Measurements from ENCODE around the gene IMPACT. TPM values are rescaled to one million over a fixed set of nuclear protein-coding genes. Genes with fewer than 3 reads are reported as not detected.

The IMPACT gene
- total and polyA plus RNA-seq, 5 donors from 2014 or later, result 11.8 to 19.3 (median 14.7) TPM

DNA sequence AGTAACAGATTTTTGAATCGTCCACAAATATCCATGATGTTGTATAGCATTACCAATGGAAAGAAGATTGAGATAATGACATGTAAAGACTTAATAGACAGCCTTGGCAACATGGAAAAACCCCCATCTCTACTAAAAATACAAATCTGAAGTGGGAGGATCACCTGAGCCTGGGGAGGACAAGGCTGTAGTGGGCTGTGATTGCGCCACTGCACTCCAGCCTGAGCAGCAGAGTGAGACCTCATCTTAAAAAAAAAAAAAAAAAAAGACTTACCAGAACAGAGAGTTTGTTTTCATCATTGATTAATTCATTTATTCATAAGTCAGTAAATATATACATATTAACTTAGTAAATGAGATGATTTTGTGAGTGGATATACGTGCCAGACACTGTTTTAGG, 21.9 kb upstream of the IMPACT start:
- Histone ChIP-seq H3K9me3 (ENCODE audit: control insufficient read depth in 2 of 2, low read length in 2 of 2) (no peaks in the 10 kb centered on the region), H3K36me3 (ENCODE audit: control insufficient read depth, insufficient read depth, low read length) (no peaks in the 10 kb centered on the region), H3K27me3 (ENCODE audit: control insufficient read depth, insufficient read depth, low read length) (peaks cover 20% of the 10 kb centered on the region), H3K27ac (ENCODE audit: insufficient read depth, low read length, poor library complexity, severe bottlenecking) (no peak overlapping the region), H3K4me1 (ENCODE audit: control insufficient read depth, insufficient read depth, low read length, poor library complexity, severe bottlenecking) (no peaks in the 10 kb centered on the region), H3K4me3 (ENCODE audit: low read depth, low read length) (no peak overlapping the region)
- no peak for DNase-seq
- Mint-ChIP-seq H3K4me1 (no peaks in the 10 kb centered on the region), H3K36me3 (no peaks in the 10 kb centered on the region), H3K4me3 (no peak overlapping the region), H3K9me3 (peaks cover 0 to 13% (median 3%) of the 10 kb centered on the region in 7 donors), H3K27ac (no peak overlapping the region), H3K27me3 (peaks cover 62% of the 10 kb centered on the region)
- no peak for ATAC-seq (ENCODE audit: low read depth in 2 of 2)

DNA sequence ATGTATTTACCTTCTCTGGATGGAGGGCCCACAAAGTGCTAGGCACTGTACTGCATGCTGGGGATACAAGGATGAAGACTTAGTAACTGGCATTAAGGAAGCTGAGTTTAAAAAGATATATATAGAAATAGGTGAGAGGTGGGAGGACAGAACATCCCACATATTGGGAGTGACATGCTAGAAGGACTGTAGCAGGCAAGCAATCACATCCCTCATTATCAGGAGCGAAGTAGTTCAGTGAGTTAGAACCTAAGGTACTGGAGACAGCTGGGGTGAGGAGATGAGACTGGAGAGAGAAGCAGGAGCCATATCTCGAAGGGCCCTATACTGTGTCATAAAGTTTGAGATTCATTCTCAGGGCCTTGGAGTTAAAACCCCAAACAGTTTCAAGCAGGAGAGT, 18.0 kb upstream of the IMPACT start:
- no peak overlapping the region for H3K4me3 Mint-ChIP-seq
- H3K27ac Mint-ChIP-seq, result no peak overlapping the region
- H3K9me3 ChIP-seq (ENCODE audit: control insufficient read depth in 2 of 2, low read length in 2 of 2), result no peaks in the 10 kb centered on the region
- peaks cover 0 to 2% (median 0%) of the 10 kb centered on the region in 4 donors for H3K4me1 Mint-ChIP-seq
- no peak overlapping the region for H3K27ac ChIP-seq (ENCODE audit: insufficient read depth, low read length, poor library complexity, severe bottlenecking)
- peaks cover 15% of the 10 kb centered on the region for H3K27me3 ChIP-seq (ENCODE audit: control insufficient read depth, insufficient read depth, low read length)
- H3K36me3 ChIP-seq (ENCODE audit: control insufficient read depth, insufficient read depth, low read length), result no peaks in the 10 kb centered on the region
- no peaks in the 10 kb centered on the region for H3K4me1 ChIP-seq (ENCODE audit: control insufficient read depth, insufficient read depth, low read length, poor library complexity, severe bottlenecking)
- DNase-seq (no peak), ATAC-seq (ENCODE audit: low read depth in 2 of 2) (no peak)
- no peaks in the 10 kb centered on the region for H3K36me3 Mint-ChIP-seq
- H3K4me3 ChIP-seq (ENCODE audit: low read depth, low read length), result no peak overlapping the region
- H3K27me3 Mint-ChIP-seq, result peaks cover 52% of the 10 kb centered on the region
- peaks cover 0 to 13% (median 4%) of the 10 kb centered on the region in 7 donors for H3K9me3 Mint-ChIP-seq

DNA sequence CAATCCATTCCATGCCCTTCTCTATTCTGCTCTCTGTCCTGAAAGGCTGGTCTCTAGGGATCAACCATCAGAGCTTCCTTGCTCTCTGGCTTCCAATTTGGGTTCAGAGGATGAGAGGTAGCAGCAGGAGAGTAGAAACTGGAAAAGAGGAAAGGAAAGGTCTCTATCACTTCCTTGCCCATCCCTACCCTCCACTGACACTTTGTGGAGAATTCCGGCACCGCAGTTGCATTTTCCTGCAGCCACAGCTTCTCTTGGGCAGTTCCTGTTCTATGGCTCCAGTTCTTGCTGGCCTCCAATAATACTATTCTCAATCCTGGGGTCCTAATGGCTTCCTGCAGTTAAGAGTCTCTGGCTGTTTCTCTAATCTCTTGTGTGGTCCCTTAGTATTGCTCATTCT, 13.3 kb upstream of the IMPACT start:
- H3K4me3 Mint-ChIP-seq, result no peak overlapping the region
- peaks cover 17% of the 10 kb centered on the region for H3K27me3 Mint-ChIP-seq
- no peaks in the 10 kb centered on the region for H3K36me3 ChIP-seq (ENCODE audit: control insufficient read depth, insufficient read depth, low read length)
- no peaks in the 10 kb centered on the region for H3K36me3 Mint-ChIP-seq
- no peaks in the 10 kb centered on the region for H3K4me1 ChIP-seq (ENCODE audit: control insufficient read depth, insufficient read depth, low read length, poor library complexity, severe bottlenecking)
- ATAC-seq (ENCODE audit: low read depth in 2 of 2) (no peak), DNase-seq (no peak)
- H3K9me3 Mint-ChIP-seq, result peaks cover 0 to 9% (median 2%) of the 10 kb centered on the region in 7 donors
- H3K27ac Mint-ChIP-seq, result no peak overlapping the region
- no peak overlapping the region for H3K27ac ChIP-seq (ENCODE audit: insufficient read depth, low read length, poor library complexity, severe bottlenecking)
- H3K4me3 ChIP-seq (ENCODE audit: low read depth, low read length), result no peak overlapping the region
- H3K27me3 ChIP-seq (ENCODE audit: control insufficient read depth, insufficient read depth, low read length), result peaks cover 6% of the 10 kb centered on the region
- no peaks in the 10 kb centered on the region for H3K9me3 ChIP-seq (ENCODE audit: control insufficient read depth in 2 of 2, low read length in 2 of 2)
- peaks cover 0 to 14% (median 3%) of the 10 kb centered on the region in 4 donors for H3K4me1 Mint-ChIP-seq

DNA sequence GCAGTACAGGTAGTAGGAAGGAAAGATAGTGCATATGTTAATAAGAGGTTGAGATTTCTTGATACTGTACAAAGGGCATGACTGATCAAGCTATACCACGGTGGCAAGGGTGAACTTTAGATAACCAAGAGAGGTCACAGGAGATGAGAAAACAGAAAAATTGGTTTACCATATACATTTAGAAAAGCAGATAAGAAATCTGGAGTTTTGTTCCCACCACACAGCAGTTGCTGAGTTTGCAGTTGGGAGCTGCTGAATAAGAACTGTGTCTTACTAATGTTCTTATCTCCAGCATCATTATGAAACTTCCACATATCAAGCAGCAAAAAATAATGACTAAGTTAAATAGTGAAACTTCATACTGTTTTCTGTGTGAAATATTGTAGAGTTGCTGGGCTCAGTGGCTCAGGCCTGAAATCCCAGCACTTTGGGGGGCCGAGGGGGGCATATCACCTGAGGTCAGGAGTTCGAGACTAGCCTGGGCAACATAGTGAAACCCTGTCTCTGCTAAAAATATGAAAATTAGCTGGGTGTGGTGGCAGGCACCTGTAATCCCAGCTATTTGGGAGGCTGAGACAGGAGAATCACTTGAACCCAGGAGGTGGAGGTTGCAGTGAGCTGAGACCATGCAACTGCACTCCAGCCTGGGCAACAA, 12.0 kb upstream of the IMPACT start:
- peak overlapping the region in 1 of 3 donors; percentile 15 for H3K27ac Mint-ChIP-seq
- H3K27me3 Mint-ChIP-seq, result peaks cover 16% of the 10 kb centered on the region
- H3K36me3 Mint-ChIP-seq, result no peaks in the 10 kb centered on the region
- Histone ChIP-seq H3K9me3 (ENCODE audit: control insufficient read depth in 2 of 2, low read length in 2 of 2) (no peaks in the 10 kb centered on the region), H3K36me3 (ENCODE audit: control insufficient read depth, insufficient read depth, low read length) (no peaks in the 10 kb centered on the region), H3K27ac (ENCODE audit: insufficient read depth, low read length, poor library complexity, severe bottlenecking) (no peak overlapping the region), H3K4me3 (ENCODE audit: low read depth, low read length) (no peak overlapping the region), H3K4me1 (ENCODE audit: control insufficient read depth, insufficient read depth, low read length, poor library complexity, severe bottlenecking) (no peaks in the 10 kb centered on the region), H3K27me3 (ENCODE audit: control insufficient read depth, insufficient read depth, low read length) (no peaks in the 10 kb centered on the region)
- DNase-seq, result peak in 1 of 3 donors; percentile 42
- H3K9me3 Mint-ChIP-seq, result peaks cover 0 to 4% (median 0%) of the 10 kb centered on the region in 7 donors
- peaks cover 0 to 19% (median 3%) of the 10 kb centered on the region in 4 donors for H3K4me1 Mint-ChIP-seq
- no peak overlapping the region for H3K4me3 Mint-ChIP-seq
- ATAC-seq (ENCODE audit: low read depth in 2 of 2), result no peak

DNA sequence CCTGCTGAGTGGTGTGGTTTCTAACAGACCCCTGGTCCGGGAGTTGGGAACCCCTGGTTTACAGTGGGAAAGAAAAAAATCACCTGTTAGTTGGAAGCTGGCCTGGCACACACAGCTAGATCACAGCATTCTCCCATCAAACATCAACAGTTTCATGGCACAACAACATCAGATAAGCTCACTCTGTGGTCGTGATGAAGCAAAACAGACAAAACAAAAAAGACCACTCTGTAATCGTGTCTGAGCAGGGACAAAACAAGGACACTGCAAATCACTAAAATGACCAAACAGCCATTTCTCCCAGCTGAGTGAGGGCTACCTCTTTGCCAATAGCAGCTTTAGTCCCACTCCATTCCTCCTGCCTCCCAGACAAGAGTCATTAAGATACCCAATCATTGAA, 9.0 kb upstream of the IMPACT start:
- no peak overlapping the region for H3K4me3 ChIP-seq (ENCODE audit: low read depth, low read length)
- Mint-ChIP-seq H3K36me3 (no peaks in the 10 kb centered on the region), H3K27me3 (peaks cover 16% of the 10 kb centered on the region), H3K9me3 (peaks cover 0 to 4% (median 2%) of the 10 kb centered on the region in 7 donors), H3K4me3 (no peak overlapping the region), H3K4me1 (peaks cover 0 to 19% (median 3%) of the 10 kb centered on the region in 4 donors), H3K27ac (no peak overlapping the region)
- no peak for ATAC-seq (ENCODE audit: low read depth in 2 of 2)
- DNase-seq, result no peak
- H3K27me3 ChIP-seq (ENCODE audit: control insufficient read depth, insufficient read depth, low read length), result peaks cover 2% of the 10 kb centered on the region
- H3K4me1 ChIP-seq (ENCODE audit: control insufficient read depth, insufficient read depth, low read length, poor library complexity, severe bottlenecking), result no peaks in the 10 kb centered on the region
- H3K27ac ChIP-seq (ENCODE audit: insufficient read depth, low read length, poor library complexity, severe bottlenecking), result no peak overlapping the region
- no peaks in the 10 kb centered on the region for H3K9me3 ChIP-seq (ENCODE audit: control insufficient read depth in 2 of 2, low read length in 2 of 2)
- H3K36me3 ChIP-seq (ENCODE audit: control insufficient read depth, insufficient read depth, low read length), result no peaks in the 10 kb centered on the region

DNA sequence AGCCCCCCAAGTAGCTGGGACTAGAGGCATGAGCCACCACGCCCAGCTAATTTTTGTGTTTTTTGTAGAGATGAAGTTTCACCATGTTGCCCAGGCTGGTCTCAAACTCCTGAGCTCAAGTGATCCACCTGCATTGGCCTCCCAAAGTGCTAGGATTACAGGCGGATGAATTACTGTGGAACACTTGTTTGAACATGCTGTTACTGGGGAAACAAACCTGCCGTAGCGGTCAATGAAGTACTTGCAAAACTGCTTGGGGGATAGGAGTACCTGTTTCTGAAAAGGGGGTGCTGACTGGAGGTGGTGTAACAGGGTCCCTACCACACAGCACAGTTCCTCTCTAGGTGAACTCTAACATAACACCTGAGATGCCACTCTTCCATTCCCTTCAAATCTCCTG, 5.9 kb upstream of the IMPACT start:
- Histone ChIP-seq H3K27ac (ENCODE audit: insufficient read depth, low read length, poor library complexity, severe bottlenecking) (no peak overlapping the region), H3K36me3 (ENCODE audit: control insufficient read depth, insufficient read depth, low read length) (no peaks in the 10 kb centered on the region), H3K27me3 (ENCODE audit: control insufficient read depth, insufficient read depth, low read length) (peaks cover 18% of the 10 kb centered on the region), H3K4me3 (ENCODE audit: low read depth, low read length) (no peak overlapping the region), H3K4me1 (ENCODE audit: control insufficient read depth, insufficient read depth, low read length, poor library complexity, severe bottlenecking) (no peaks in the 10 kb centered on the region), H3K9me3 (ENCODE audit: control insufficient read depth in 2 of 2, low read length in 2 of 2) (no peaks in the 10 kb centered on the region)
- Mint-ChIP-seq H3K9me3 (peaks cover under 1 to 11% (median 3%) of the 10 kb centered on the region in 7 donors), H3K27ac (no peak overlapping the region), H3K4me1 (peaks cover 0 to 5% (median 0%) of the 10 kb centered on the region in 4 donors), H3K27me3 (peaks cover 39% of the 10 kb centered on the region), H3K36me3 (peaks cover 12% of the 10 kb centered on the region), H3K4me3 (no peak overlapping the region)
- ATAC-seq (ENCODE audit: low read depth in 2 of 2) (no peak), DNase-seq (no peak)

DNA sequence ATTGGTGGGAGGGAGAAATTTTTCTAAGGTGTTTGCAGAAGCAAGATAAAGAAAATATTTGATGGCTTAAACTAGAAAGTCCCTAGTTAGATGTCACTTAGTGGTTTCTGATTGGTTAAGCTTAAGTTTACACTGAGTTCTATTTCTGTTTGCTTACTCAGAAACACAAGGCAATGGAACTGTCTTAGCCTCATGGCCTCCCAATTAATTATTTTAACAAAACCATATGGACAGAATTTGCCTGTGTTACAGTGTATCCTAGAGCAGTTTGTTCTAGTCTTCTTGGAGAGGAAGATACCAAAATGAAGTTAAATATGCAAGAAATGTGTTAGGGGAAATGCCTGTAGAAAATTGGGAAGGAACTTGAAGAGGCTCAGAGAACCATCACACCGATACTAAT, 4.6 kb upstream of the IMPACT start:
- Mint-ChIP-seq H3K36me3 (peaks cover 19% of the 10 kb centered on the region), H3K27ac (no peak overlapping the region), H3K4me1 (peaks cover 0 to 5% (median 3%) of the 10 kb centered on the region in 4 donors), H3K4me3 (no peak overlapping the region), H3K27me3 (peaks cover 43% of the 10 kb centered on the region), H3K9me3 (peaks cover 4 to 11% (median 6%) of the 10 kb centered on the region in 7 donors)
- no peaks in the 10 kb centered on the region for H3K36me3 ChIP-seq (ENCODE audit: control insufficient read depth, insufficient read depth, low read length)
- H3K9me3 ChIP-seq (ENCODE audit: control insufficient read depth in 2 of 2, low read length in 2 of 2), result no peaks in the 10 kb centered on the region
- no peak for DNase-seq
- H3K4me3 ChIP-seq (ENCODE audit: low read depth, low read length), result no peak overlapping the region
- no peak overlapping the region for H3K27ac ChIP-seq (ENCODE audit: insufficient read depth, low read length, poor library complexity, severe bottlenecking)
- H3K4me1 ChIP-seq (ENCODE audit: control insufficient read depth, insufficient read depth, low read length, poor library complexity, severe bottlenecking), result peaks cover 5% of the 10 kb centered on the region
- H3K27me3 ChIP-seq (ENCODE audit: control insufficient read depth, insufficient read depth, low read length), result peaks cover 18% of the 10 kb centered on the region
- ATAC-seq (ENCODE audit: low read depth in 2 of 2), result no peak

DNA sequence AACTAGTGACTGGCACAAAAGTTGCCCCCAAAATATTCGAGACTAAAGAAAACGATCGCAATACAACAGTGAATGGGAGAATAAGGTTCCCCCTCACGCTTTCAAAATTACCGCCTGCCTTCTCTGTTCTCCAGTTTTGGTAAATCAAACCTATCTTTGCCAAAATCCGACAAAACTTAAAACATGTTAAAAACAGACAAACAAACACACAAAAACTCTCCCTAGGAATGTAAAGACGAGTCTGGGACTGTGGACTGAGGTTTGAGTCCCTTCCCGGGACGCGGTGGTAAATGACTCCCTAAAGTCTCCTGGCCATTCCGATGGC, 435 bp upstream of the IMPACT start:
- no peak for ATAC-seq (ENCODE audit: low read depth in 2 of 2)
- no peak for DNase-seq
- Histone ChIP-seq H3K36me3 (ENCODE audit: control insufficient read depth, insufficient read depth, low read length) (no peaks in the 10 kb centered on the region), H3K27me3 (ENCODE audit: control insufficient read depth, insufficient read depth, low read length) (peaks cover 18% of the 10 kb centered on the region), H3K4me3 (ENCODE audit: low read depth, low read length) (peak overlapping the region; percentile 51), H3K27ac (ENCODE audit: insufficient read depth, low read length, poor library complexity, severe bottlenecking) (peak overlapping the region; percentile 11), H3K4me1 (ENCODE audit: control insufficient read depth, insufficient read depth, low read length, poor library complexity, severe bottlenecking) (peaks cover 10% of the 10 kb centered on the region), H3K9me3 (ENCODE audit: control insufficient read depth in 2 of 2, low read length in 2 of 2) (no peaks in the 10 kb centered on the region)
- H3K4me1 Mint-ChIP-seq, result peaks cover 8 to 23% (median 16%) of the 10 kb centered on the region in 4 donors
- peaks cover 32% of the 10 kb centered on the region for H3K27me3 Mint-ChIP-seq
- peaks cover 23% of the 10 kb centered on the region for H3K36me3 Mint-ChIP-seq
- peaks cover 4 to 9% (median 6%) of the 10 kb centered on the region in 7 donors for H3K9me3 Mint-ChIP-seq
- H3K27ac Mint-ChIP-seq, result peak overlapping the region; percentile 40 to 68 (median 60)
- H3K4me3 Mint-ChIP-seq, result peak overlapping the region; percentile 77 to 83 (median 80)
